GM12878 (cell line): ENCODE measurements around the gene EYA2.

ENCODE experiments used
- EP300 ChIP-seq, 2 experiments: fragments of 150-350 bp in 1 of 2; IDR thresholded peaks; 2 replicates each; pipeline ENCODE4 v1.6.1; 2011 to 2012; ENCODE audit warnings: low read depth in 2 of 2, low read length in 2 of 2, borderline replicate concordance in 1 of 2, improper control_type of control experiment in 1 of 2, inconsistent platforms in 1 of 2; ENCODE audit not compliant: control insufficient read depth in 1 of 2
- POLR2AphosphoS5 ChIP-seq: IDR thresholded peaks from 2 replicates; pipeline ENCODE4 v1.6.1; 2011; ENCODE audit warnings: mild to moderate bottlenecking, low read length, inconsistent platforms
- TF ChIP-seq, protein P1 (sequence below): fragments of 450-650 bp; IDR thresholded peaks from 2 replicates; pipeline ENCODE4 v1.6.1; 2017; ENCODE audit warnings: mild to moderate bottlenecking, moderate library complexity

DNA sequence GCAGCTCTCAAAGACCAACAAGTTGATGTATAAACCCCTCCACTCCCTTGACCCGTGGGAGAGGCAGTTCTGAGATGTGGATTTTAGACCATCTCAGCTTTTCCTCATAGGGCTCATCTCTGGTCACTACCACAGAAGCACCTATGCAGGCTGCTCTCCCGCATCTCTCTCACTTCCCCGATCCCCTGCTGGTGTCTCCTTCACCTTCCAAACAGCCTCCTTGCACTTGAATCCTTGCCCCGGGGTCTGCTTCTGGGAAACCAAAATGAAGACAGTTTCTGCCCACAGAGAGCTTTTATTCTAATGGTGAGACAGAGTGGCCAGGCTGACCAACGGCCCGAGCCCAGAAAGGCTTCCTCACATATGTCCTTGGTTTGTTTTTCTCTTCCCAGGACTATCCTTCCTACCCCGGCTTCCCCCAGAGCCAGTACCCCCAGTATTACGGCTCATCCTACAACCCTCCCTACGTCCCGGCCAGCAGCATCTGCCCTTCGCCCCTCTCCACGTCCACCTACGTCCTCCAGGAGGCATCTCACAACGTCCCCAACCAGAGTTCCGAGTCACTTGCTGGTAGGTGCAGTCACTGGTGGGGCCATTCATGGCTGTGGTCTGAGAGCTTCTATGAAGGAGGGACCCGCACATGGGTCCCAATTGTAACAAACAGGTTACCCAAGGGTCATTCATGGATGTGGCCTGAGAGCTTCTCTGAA lies 179.3 kb downstream of the EYA2 start:
- TF ChIP-seq, protein P1, sequence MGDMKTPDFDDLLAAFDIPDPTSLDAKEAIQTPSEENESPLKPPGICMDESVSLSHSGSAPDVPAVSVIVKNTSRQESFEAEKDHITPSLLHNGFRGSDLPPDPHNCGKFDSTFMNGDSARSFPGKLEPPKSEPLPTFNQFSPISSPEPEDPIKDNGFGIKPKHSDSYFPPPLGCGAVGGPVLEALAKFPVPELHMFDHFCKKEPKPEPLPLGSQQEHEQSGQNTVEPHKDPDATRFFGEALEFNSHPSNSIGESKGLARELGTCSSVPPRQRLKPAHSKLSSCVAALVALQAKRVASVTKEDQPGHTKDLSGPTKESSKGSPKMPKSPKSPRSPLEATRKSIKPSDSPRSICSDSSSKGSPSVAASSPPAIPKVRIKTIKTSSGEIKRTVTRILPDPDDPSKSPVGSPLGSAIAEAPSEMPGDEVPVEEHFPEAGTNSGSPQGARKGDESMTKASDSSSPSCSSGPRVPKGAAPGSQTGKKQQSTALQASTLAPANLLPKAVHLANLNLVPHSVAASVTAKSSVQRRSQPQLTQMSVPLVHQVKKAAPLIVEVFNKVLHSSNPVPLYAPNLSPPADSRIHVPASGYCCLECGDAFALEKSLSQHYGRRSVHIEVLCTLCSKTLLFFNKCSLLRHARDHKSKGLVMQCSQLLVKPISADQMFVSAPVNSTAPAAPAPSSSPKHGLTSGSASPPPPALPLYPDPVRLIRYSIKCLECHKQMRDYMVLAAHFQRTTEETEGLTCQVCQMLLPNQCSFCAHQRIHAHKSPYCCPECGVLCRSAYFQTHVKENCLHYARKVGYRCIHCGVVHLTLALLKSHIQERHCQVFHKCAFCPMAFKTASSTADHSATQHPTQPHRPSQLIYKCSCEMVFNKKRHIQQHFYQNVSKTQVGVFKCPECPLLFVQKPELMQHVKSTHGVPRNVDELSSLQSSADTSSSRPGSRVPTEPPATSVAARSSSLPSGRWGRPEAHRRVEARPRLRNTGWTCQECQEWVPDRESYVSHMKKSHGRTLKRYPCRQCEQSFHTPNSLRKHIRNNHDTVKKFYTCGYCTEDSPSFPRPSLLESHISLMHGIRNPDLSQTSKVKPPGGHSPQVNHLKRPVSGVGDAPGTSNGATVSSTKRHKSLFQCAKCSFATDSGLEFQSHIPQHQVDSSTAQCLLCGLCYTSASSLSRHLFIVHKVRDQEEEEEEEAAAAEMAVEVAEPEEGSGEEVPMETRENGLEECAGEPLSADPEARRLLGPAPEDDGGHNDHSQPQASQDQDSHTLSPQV, result no peak
- TF ChIP-seq POLR2AphosphoS5, result no peak
- TF ChIP-seq EP300 (IDR thresholded peaks at IDR 0.05; ENCODE audit: borderline replicate concordance in 1 of 2, control insufficient read depth in 1 of 2, low read depth in 2 of 2, low read length in 2 of 2), result no peak
